GM23338 (cell line): ENCODE measurements around the gene RALY. TPM values are rescaled to one million over a fixed set of nuclear protein-coding genes. Genes with fewer than 3 reads are reported as not detected.

Experiments
- ATAC-seq: fragments of 200-7000 bp; cut with Tn5 transposase; 3 replicates; pipeline ENCODE4 v1.9.1; 2020
- DNase-seq: peaks from one replicate; pipeline ENCODE4 v3.0.0-alpha.2; 2015; ENCODE audit warnings: low spot score
- H2AFZ ChIP-seq: fragments of 200-600 bp; sonication (generic); 2 replicates; pipeline ENCODE4 v1.8.0; 2016; ENCODE audit warnings: antibody characterized with exemption, mild to moderate bottlenecking, moderate library complexity
- H3F3A ChIP-seq: fragments of 200-600 bp; sonication (generic); replicated peaks from 2 replicates; pipeline ENCODE4 v1.8.0; 2017; ENCODE audit warnings: antibody characterized with exemption, mixed run types, low read depth
- H3K27ac ChIP-seq: fragments of 200-600 bp; sonication (generic); 2 replicates; pipeline ENCODE4 v1.6.1; 2016; ENCODE audit warnings: low read depth
- H3K27me3 ChIP-seq: fragments of 200-600 bp; sonication (generic); 2 replicates; pipeline ENCODE4 v1.8.0; 2016; ENCODE audit warnings: mild to moderate bottlenecking, mixed run types, moderate library complexity; ENCODE audit not compliant: insufficient read depth
- H3K36me3 ChIP-seq: fragments of 200-600 bp; sonication (generic); 2 replicates; pipeline ENCODE4 v1.8.0; 2016; ENCODE audit warnings: mild to moderate bottlenecking; ENCODE audit not compliant: insufficient read depth
- H3K4me1 ChIP-seq: fragments of 200-600 bp; sonication (generic); 2 replicates; pipeline ENCODE4 v1.8.0; 2016; ENCODE audit warnings: mild to moderate bottlenecking, moderate library complexity; ENCODE audit not compliant: insufficient read depth
- H3K4me2 ChIP-seq: fragments of 200-600 bp; sonication (generic); 2 replicates; pipeline ENCODE4 v1.7.1; 2017; ENCODE audit warnings: mixed run types
- H3K4me3 ChIP-seq: fragments of 200-600 bp; sonication (generic); 2 replicates; pipeline ENCODE4 v1.6.1; 2016; ENCODE audit warnings: mixed run types
- H3K79me2 ChIP-seq: fragments of 200-600 bp; sonication (generic); replicated peaks from 2 replicates; pipeline ENCODE4 v1.8.0; 2017; ENCODE audit warnings: mild to moderate bottlenecking; ENCODE audit not compliant: insufficient read depth
- H3K9me2 ChIP-seq: fragments of 200-600 bp; sonication (generic); 2 replicates; pipeline ENCODE4 v1.8.0; 2017; ENCODE audit not compliant: insufficient read depth
- H4K20me1 ChIP-seq: fragments of 200-600 bp; sonication (generic); replicated peaks from 2 replicates; pipeline ENCODE4 v1.8.0; 2017; ENCODE audit warnings: mild to moderate bottlenecking; ENCODE audit not compliant: insufficient read depth
- H3K27ac Mint-ChIP-seq: 2 replicates; pipeline ENCODE4 v1.8.0; 2020; ENCODE audit warnings: inconsistent platforms, mild to moderate bottlenecking, moderate library complexity, mixed read lengths
- H3K27me3 Mint-ChIP-seq: 3 replicates; pipeline ENCODE4 v1.8.0; 2022; ENCODE audit warnings: low read depth, mild to moderate bottlenecking, moderate library complexity, mixed read lengths, inconsistent platforms; ENCODE audit not compliant: insufficient read depth, poor library complexity
- H3K36me3 Mint-ChIP-seq: 3 replicates; pipeline ENCODE4 v1.8.0; 2021; ENCODE audit warnings: low read depth, mild to moderate bottlenecking, inconsistent platforms, moderate library complexity, mixed read lengths
- H3K4me1 Mint-ChIP-seq: 3 replicates; pipeline ENCODE4 v1.8.0; 2020; ENCODE audit warnings: mild to moderate bottlenecking, inconsistent platforms, mixed read lengths
- H3K4me3 Mint-ChIP-seq: 3 replicates; pipeline ENCODE4 v1.8.0; 2021; ENCODE audit warnings: moderate library complexity, mild to moderate bottlenecking, inconsistent platforms, mixed read lengths
- H3K9me3 Mint-ChIP-seq: 3 replicates; pipeline ENCODE4 v1.8.0; 2020; ENCODE audit warnings: moderate library complexity, mild to moderate bottlenecking, inconsistent platforms, mixed read lengths
- CREB1 ChIP-seq: fragments of 250-450 bp; sonication (Bioruptor Pico); IDR thresholded peaks from 2 replicates; pipeline ENCODE4 v1.5.0; 2020; ENCODE audit warnings: low read depth, mild to moderate bottlenecking, moderate library complexity
- CTCF ChIP-seq, 2 experiments: fragments of 200-600 bp in 1 of 2; sonication (generic) in 1 of 2; conservative IDR thresholded peaks; 2 replicates each; pipeline versions ENCODE4 v1.5.1 to v1.6.1; 2016 to 2017; ENCODE audit warnings: antibody characterized with exemption in 2 of 2, low read depth in 2 of 2, mild to moderate bottlenecking in 2 of 2, moderate library complexity in 1 of 2
- ETS1 ChIP-seq: IDR thresholded peaks from 2 replicates; pipeline ENCODE4 v1.6.1; 2016; ENCODE audit warnings: antibody characterized with exemption
- EZH2 ChIP-seq: fragments of 200-600 bp; sonication (generic); IDR thresholded peaks from one replicate; pipeline ENCODE4 v1.8.0; 2017; ENCODE audit warnings: antibody characterized with exemption, mild to moderate bottlenecking, low read depth; ENCODE audit not compliant: unreplicated experiment
- EZH2phosphoT487 ChIP-seq: fragments of 200-600 bp; sonication (generic); IDR thresholded peaks from one replicate; pipeline ENCODE4 v1.8.1; 2018; ENCODE audit warnings: antibody characterized with exemption; ENCODE audit not compliant: unreplicated experiment
- JUNB ChIP-seq: IDR thresholded peaks from one replicate; pipeline ENCODE4 v1.6.1; 2016; ENCODE audit warnings: antibody characterized with exemption; ENCODE audit not compliant: unreplicated experiment
- NANOG ChIP-seq: IDR thresholded peaks from 2 replicates; pipeline ENCODE4 v1.6.1; 2016; ENCODE audit warnings: antibody characterized with exemption, borderline replicate concordance
- POLR2AphosphoS5 ChIP-seq: IDR thresholded peaks from 2 replicates; pipeline ENCODE4 v1.6.1; 2016; ENCODE audit warnings: antibody characterized with exemption, low read depth
- REST ChIP-seq: IDR thresholded peaks from one replicate; pipeline ENCODE4 v1.6.1; 2018; ENCODE audit warnings: antibody characterized with exemption; ENCODE audit not compliant: unreplicated experiment
- STAT1 ChIP-seq: IDR thresholded peaks from one replicate; pipeline ENCODE4 v1.6.1; 2016; ENCODE audit warnings: antibody characterized with exemption; ENCODE audit not compliant: unreplicated experiment
- ZNF114 ChIP-seq: fragments of 250-450 bp; sonication (Bioruptor Pico); IDR thresholded peaks from 2 replicates; pipeline ENCODE4 v1.5.0; 2020; ENCODE audit warnings: mild to moderate bottlenecking, moderate library complexity
- ZNF331 ChIP-seq: fragments of 250-450 bp; sonication (Bioruptor Pico); IDR thresholded peaks from 2 replicates; pipeline ENCODE4 v1.5.0; 2020; ENCODE audit warnings: low read depth, mild to moderate bottlenecking, moderate library complexity
- ZNF462 ChIP-seq: fragments of 250-450 bp; sonication (Bioruptor Pico); IDR thresholded peaks from 2 replicates; pipeline ENCODE4 v1.5.0; 2020; ENCODE audit warnings: mild to moderate bottlenecking, moderate library complexity
- polyA plus RNA-seq: library from polyadenylated mRNA; unstranded; fragments of >200 nt; fragmentation: Nextera tagmentation; extraction: Ambion mirVana; gene quantifications from 2 replicates; pipeline ENCODE4 v1.2.1, GENCODE V29; 2016
- total RNA-seq: library from RNA; depleted of rRNA; stranded (reverse); fragments of >200 nt; shearing (Covaris generic); gene quantifications from 2 replicates; pipeline ENCODE4 v1.2.3, GENCODE V29; 2014

RALY gene
- total and polyA plus RNA-seq, 2 experiments from 2014 or later: 144 to 167 TPM

GRCh38 chr20:34049389-34049788 is 55.7 kb downstream of the RALY start:
- Histone ChIP-seq H2AFZ (no peak overlapping the region), H3K27me3 (no peaks in the 10 kb centered on the region), H3K79me2 (peaks cover 91% of the 10 kb centered on the region), H3K27ac (no peak overlapping the region), H3K4me3 (no peak overlapping the region), H3K4me1 (peaks cover 39% of the 10 kb centered on the region), H4K20me1 (peaks cover 66% of the 10 kb centered on the region), H3F3A (no peaks in the 10 kb centered on the region), H3K4me2 (no peak overlapping the region), H3K9me2 (no peaks in the 10 kb centered on the region; the same call in 1 of the 2 replicates), H3K36me3 (no peaks in the 10 kb centered on the region)
- Mint-ChIP-seq H3K36me3 (no peaks in the 10 kb centered on the region), H3K4me3 (no peak overlapping the region; the same call in 2 of the 3 replicates), H3K4me1 (peaks cover 39% of the 10 kb centered on the region), H3K27ac (no peak overlapping the region), H3K27me3 (peaks cover 4% of the 10 kb centered on the region), H3K9me3 (no peaks in the 10 kb centered on the region)
- ATAC-seq (no peak), DNase-seq (no peak)
- TF ChIP-seq EZH2: no peak
- no peak for TF ChIP-seq JUNB
- TF ChIP-seq REST: no peak
- TF ChIP-seq POLR2AphosphoS5: no peak
- no peak for TF ChIP-seq EZH2phosphoT487
- no peak for TF ChIP-seq STAT1
- TF ChIP-seq CREB1 (CRISPR knock-in tag): no peak
- no peak for TF ChIP-seq ZNF331 (CRISPR knock-in tag)
- TF ChIP-seq NANOG: no peak
- TF ChIP-seq ETS1: no peak
- TF ChIP-seq CTCF (conservative IDR thresholded peaks at IDR 0.05; ENCODE audit: low read depth in 2 of 2): no peak
- TF ChIP-seq ZNF114 (CRISPR knock-in tag): no peak
- no peak for TF ChIP-seq ZNF462 (CRISPR knock-in tag)
